ENCODE data around the gene MSANTD1.

The MSANTD1 gene

DNA sequence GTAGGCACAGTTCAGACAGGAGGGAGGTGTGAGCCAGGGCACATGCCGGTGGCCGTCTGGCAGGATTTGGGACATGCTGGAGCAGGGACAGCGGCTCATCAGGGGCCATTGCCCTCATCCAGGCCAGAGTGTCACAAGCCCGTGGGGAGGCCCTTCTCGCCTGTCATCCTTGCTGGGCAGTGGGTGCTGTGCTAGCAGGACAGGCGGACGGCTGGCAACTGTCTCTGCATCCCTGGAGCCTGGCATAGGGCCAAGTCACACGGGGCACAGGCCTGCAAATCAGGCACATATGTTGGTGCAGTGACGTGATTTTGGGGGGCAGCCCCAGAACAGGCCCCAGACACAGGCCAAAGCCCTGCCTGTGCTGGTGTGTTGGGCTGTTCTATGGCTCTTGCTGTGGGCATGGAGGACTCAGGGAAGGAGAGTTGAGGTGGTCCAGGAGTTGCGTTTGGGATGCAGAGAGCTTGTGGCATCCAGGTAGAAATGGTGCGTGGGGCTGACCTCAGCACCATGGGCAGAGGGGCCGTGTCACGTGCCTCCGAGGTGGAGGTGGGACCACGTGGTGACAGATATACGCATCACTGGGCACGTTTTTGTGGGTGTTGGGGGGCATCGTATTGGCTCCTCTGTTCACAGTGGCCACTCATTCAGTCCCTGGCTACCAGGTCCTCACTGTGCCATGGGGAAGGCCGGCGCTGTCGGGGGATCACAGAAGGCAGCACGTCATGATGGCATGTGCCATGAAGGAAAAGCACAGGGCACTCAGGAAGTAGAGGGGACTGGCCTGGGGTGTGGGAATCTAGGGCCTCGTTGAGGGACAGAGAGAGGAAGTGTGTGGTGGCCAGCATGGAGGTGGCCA, 14.6 kb upstream of the MSANTD1 start:
- DNase-seq, result no peak

DNA sequence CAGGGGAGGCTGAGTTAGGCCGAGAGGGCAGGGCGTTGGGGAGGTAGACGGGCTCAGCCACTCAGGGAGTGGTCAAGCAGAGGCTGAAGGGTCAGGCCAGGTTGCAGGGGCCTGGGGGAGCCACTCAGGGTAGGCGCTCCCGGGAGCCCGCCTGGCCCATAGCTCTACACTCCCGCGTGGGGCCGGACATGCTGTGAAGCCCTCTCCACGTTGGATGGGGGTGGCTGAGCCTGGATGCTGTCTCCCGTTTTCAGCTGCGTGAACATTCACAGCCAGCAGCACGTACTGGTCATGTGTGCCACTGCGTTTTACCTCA, 14.0 kb upstream of the MSANTD1 start:
- DNase-seq, result no peak

GRCh38 chr4:3235581-3235980, 13.4 kb upstream of the MSANTD1 start:
- no peak for DNase-seq

DNA sequence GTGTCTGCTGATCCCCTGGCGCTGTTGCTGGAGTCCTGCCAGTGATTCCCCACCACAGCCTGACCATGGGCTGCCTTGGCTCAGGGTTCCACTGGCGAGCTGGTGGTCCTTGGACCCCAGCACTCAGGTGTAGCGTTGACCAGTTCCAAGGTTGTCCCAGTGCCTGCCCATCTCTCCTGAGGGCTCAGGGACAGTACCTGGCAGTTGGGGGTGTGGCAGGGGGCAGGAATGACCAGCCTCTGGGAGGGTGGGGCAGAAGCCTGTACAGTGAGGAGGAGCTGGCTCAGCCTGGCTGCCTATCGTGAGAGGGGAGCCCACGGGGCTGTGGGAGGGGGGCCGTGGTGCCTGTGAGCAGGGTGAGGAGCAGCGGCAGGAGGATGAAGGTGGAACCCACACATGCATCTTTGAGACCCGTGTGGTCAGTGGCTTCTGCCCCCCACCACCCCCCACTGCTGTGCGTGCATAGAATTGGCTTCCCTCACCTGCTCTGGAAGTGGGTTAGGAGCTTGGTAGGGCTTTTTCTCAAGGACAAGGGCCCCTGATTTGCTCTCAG, 12.6 kb upstream of the MSANTD1 start:
- no peak for DNase-seq

- no peak for DNase-seq
These were observed 11.7 kb upstream of the MSANTD1 start for GRCh38 chr4:3237266-3237665.

GRCh38 chr4:3237712-3238560, 11.0 kb upstream of the MSANTD1 start:
- DNase-seq, result no peak

DNA sequence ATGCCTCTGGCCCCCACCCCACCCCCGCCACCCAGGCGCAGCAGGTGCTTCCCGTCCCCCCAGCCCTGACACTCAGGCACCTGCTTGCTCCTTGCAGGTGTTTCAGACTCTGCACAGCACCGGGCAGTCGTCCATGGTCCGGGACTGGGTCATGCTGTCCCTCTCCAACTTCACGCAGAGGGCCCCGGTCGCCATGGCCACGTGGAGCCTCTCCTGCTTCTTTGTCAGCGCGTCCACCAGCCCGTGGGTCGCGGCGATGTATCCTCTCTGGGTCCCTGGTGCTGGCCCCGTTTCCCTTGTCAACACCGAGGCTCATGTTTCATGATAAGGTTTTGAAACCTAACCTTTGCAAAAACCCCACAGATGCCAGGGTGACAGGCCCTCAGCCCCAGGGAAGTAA, 10.2 kb upstream of the MSANTD1 start:
- DNase-seq, result no peak

- no peak for DNase-seq
These were observed 9.7 kb upstream of the MSANTD1 start for GRCh38 chr4:3239303-3239702.

- no peak for DNase-seq
These were observed 8.7 kb upstream of the MSANTD1 start for GRCh38 chr4:3239998-3240920.

DNA sequence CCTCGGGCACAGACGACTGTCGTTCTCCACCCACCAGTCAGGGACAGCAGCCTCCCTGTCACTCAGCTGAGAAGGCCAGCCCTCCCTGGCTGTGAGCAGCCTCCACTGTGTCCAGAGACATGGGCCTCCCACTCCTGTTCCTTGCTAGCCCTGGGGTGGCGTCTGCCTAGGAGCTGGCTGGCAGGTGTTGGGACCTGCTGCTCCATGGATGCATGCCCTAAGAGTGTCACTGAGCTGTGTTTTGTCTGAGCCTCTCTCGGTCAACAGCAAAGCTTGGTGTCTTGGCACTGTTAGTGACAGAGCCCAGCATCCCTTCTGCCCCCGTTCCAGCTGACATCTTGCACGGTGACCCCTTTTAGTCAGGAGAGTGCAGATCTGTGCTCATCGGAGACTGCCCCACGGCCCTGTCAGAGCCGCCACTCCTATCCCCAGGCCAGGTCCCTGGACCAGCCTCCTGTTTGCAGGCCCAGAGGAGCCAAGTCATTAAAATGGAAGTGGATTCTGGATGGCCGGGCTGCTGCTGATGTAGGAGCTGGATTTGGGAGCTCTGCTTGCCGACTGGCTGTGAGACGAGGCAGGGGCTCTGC, 7.9 kb upstream of the MSANTD1 start:
- no peak for DNase-seq

DNA sequence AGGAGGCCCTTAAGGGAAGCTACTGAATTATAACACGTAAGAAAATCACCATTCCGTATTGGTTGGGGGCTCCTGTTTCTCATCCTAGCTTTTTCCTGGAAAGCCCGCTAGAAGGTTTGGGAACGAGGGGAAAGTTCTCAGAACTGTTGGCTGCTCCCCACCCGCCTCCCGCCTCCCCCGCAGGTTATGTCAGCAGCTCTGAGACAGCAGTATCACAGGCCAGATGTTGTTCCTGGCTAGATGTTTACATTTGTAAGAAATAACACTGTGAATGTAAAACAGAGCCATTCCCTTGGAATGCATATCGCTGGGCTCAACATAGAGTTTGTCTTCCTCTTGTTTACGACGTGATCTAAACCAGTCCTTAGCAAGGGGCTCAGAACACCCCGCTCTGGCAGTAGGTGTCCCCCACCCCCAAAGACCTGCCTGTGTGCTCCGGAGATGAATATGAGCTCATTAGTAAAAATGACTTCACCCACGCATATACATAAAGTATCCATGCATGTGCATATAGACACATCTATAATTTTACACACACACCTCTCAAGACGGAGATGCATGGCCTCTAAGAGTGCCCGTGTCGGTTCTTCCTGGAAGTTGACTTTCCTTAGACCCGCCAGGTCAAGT, 6.9 kb upstream of the MSANTD1 start:
- no peak for DNase-seq

DNA sequence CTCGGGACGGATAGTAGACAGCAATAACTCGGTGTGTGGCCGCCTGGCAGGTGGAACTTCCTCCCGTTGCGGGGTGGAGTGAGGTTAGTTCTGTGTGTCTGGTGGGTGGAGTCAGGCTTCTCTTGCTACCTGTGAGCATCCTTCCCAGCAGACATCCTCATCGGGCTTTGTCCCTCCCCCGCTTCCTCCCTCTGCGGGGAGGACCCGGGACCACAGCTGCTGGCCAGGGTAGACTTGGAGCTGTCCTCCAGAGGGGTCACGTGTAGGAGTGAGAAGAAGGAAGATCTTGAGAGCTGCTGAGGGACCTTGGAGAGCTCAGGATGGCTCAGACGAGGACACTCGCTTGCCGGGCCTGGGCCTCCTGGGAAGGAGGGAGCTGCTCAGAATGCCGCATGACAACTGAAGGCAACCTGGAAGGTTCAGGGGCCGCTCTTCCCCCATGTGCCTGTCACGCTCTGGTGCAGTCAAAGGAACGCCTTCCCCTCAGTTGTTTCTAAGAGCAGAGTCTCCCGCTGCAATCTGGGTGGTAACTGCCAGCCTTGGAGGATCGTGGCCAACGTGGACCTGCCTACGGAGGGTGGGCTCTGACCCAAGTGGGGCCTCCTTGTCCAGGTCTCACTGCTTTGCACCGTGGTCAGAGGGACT, 5.7 kb upstream of the MSANTD1 start:
- DNase-seq, result no peak

GRCh38 chr4:3244002-3244401, 5.0 kb upstream of the MSANTD1 start:
- DNase-seq, result no peak

DNA sequence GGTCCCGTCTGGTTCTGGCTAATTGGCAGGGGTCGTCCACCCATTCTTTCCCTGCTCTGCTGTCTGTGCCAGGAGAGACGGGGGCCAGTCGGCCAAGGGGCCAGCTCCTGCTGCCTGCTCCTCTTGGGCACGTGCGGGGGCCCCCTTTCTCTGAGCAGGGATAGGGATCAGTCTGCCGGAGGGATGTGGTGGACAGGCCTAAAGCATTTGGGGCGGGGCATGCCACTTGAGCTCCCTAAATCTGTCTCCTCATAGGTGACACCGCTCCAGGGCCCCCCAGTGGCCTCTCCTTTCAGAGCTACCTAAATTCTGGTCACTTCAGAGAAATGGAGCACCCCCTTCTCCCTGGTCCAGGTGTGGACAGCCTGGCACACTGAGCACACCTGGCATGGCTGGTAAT, 4.2 kb upstream of the MSANTD1 start:
- no peak for DNase-seq

- DNase-seq, result no peak
These were observed 3.3 kb upstream of the MSANTD1 start for GRCh38 chr4:3245676-3246075.

GRCh38 chr4:3246458-3247398, 2.2 kb upstream of the MSANTD1 start:
- no peak for DNase-seq

DNA sequence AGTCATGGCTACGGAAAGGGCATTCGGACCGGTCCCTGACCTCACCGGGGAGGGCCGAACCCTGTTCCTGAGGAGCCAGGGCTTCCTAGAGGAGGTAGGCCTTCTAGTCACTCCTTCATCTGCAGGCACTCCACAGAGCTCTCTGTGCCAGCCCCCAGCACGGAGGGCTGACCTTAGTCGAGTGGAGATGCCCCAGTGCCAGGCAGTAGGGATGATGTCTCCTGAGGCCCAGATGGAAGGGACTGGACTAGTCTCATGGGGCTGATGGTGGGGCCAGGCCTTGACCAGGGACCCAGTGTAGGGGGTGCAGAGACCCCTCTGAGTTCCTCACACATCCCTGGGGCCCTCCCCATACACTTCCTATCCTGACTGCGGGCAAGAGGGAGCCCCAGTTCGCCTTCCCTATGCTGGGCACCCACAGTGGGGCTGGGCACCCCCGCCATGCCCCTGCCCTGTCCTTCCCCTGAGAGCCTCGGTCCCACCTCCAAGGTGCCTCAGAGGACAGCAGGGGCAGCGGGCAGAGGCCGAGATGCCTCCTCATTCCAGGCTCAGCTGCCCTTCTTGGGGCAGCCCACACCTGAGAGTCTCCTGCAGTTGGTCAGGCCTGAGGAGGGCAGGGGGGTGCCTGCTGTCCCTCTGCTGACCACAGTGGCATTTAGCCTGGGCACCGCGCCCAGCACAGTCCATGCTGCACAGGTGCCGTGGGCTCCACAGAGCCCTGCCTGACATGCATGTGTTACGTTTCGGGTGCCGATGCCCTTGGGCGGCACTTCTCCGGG, 1.4 kb upstream of the MSANTD1 start:
- no peak for DNase-seq

GRCh38 chr4:3248178-3248480, 830 bp upstream of the MSANTD1 start:
- DNase-seq, result no peak

- no peak for DNase-seq
These were observed 915 bp downstream of the MSANTD1 start for GRCh38 chr4:3249711-3250437.

Data from activated gamma-delta T cell (primary cell).